GM12878 (cell line): ENCODE measurements around the gene RBM42.
"Not testable (repeated sequence)": the region's sequence is repeated elsewhere in the genome, so short reads cannot be mapped to it uniquely, and the experiment has no call there.

ENCODE experiments used
- ATF2 ChIP-seq: IDR thresholded peaks from 2 replicates; pipeline ENCODE4 v1.6.1; 2012; ENCODE audit warnings: low read length, inconsistent platforms
- CEBPZ ChIP-seq: fragments of 150-350 bp; IDR thresholded peaks from 2 replicates; pipeline ENCODE4 v1.6.1; 2016; ENCODE audit warnings: low read depth, low read length
- CHD2 ChIP-seq: IDR thresholded peaks from 2 replicates; pipeline ENCODE4 v1.6.1; 2011; ENCODE audit warnings: low read depth, low read length, improper control_type of control experiment, borderline replicate concordance
- CTCF ChIP-seq, 3 experiments: IDR thresholded peaks in 2 of 3; conservative IDR thresholded peaks in 1 of 3; 2 replicates each; pipeline ENCODE4 v1.5.1; 2011; ENCODE audit warnings: low read depth in 3 of 3, low read length in 3 of 3, mild to moderate bottlenecking in 3 of 3, control low read depth in 2 of 3, moderate library complexity in 2 of 3, inconsistent platforms in 1 of 3, mixed read lengths in 1 of 3; ENCODE audit not compliant: control insufficient read depth in 2 of 3, insufficient read depth in 1 of 3; ENCODE audit errors: extremely low read depth in 1 of 3
- FOXM1 ChIP-seq: IDR thresholded peaks from 2 replicates; pipeline ENCODE4 v1.6.1; 2012; ENCODE audit warnings: low read depth, mild to moderate bottlenecking, inconsistent platforms, low read length, moderate library complexity
- HDAC2 ChIP-seq: fragments of 200-600 bp; sonication (generic); IDR thresholded peaks from 2 replicates; pipeline ENCODE4 v1.6.1; 2017
- PBX3 ChIP-seq: IDR thresholded peaks from 2 replicates; pipeline ENCODE4 v1.6.1; 2011; ENCODE audit warnings: mild to moderate bottlenecking, low read depth, low read length, moderate library complexity; ENCODE audit not compliant: insufficient replicate concordance
- PML ChIP-seq: IDR thresholded peaks from 2 replicates; pipeline ENCODE4 v1.6.1; 2012; ENCODE audit warnings: low read length, inconsistent platforms
- PRDM15 ChIP-seq: fragments of 450-650 bp; formaldehyde crosslinking; IDR thresholded peaks from 2 replicates; pipeline ENCODE4 v1.4.0; 2020; ENCODE audit warnings: mild to moderate bottlenecking, moderate library complexity
- RAD51 ChIP-seq: fragments of 450-650 bp; IDR thresholded peaks from 2 replicates; pipeline ENCODE4 v1.6.1; 2016; ENCODE audit warnings: moderate library complexity, mild to moderate bottlenecking, inconsistent platforms
- SRF ChIP-seq, 2 experiments: IDR thresholded peaks; 2 replicates each; pipeline ENCODE4 v1.6.1; 2011; ENCODE audit warnings: low read depth in 2 of 2, low read length in 2 of 2, mild to moderate bottlenecking in 1 of 2, moderate library complexity in 1 of 2
- STAT1 ChIP-seq: fragments of 450-650 bp; conservative IDR thresholded peaks from 2 replicates; pipeline ENCODE4 v1.6.1; 2014; ENCODE audit warnings: antibody characterized with exemption, mild to moderate bottlenecking
- TBL1XR1 ChIP-seq: IDR thresholded peaks from 2 replicates; pipeline ENCODE4 v1.6.1; 2012; ENCODE audit warnings: low read depth, low read length, improper control_type of control experiment
- ZNF217 ChIP-seq: fragments of 450-650 bp; IDR thresholded peaks from 2 replicates; pipeline ENCODE4 v1.6.1; 2017; ENCODE audit warnings: antibody characterized with exemption, mild to moderate bottlenecking

GRCh38 chr19:35607170-35607569 is 21.7 kb upstream of the RBM42 start:
- TF ChIP-seq CHD2; SRF (IDR thresholded peaks at IDR 0.05; ENCODE audit: low read depth in 2 of 2, low read length in 2 of 2); PRDM15 (CRISPR knock-in tag); ATF2; CEBPZ; STAT1; PML; CTCF (IDR thresholded peaks at IDR 0.05 in 2 of 3, conservative IDR thresholded peaks at IDR 0.05 in 1 of 3; ENCODE audit: control insufficient read depth in 2 of 3, extremely low read depth in 1 of 3, insufficient read depth in 1 of 3, low read depth in 3 of 3, low read length in 3 of 3); RAD51; FOXM1; ZNF217; TBL1XR1; HDAC2; PBX3: not testable (repeated sequence)
